Psoas muscle (tissue), 8 donors: ENCODE data around the gene PIR. TPM values are rescaled to one million over a fixed set of nuclear protein-coding genes. Genes with fewer than 3 reads are reported as not detected.
A peak's percentile ranks its signal among the peaks of the same experiment; 100 is the strongest.

Source experiments
- ATAC-seq, 4 donors: fragments of 200-7000 bp; cut with Tn5 transposase; one replicate each; pipeline ENCODE4 v1.9.1; 2020; ENCODE audit warnings: moderate library complexity in 3 of 4, mild to moderate bottlenecking in 2 of 4
- DNase-seq, 2 donors: peaks; one replicate each; pipeline ENCODE4 v3.0.0-alpha.2; 2020
- H3K27ac ChIP-seq: fragments of 200-600 bp; one replicate; pipeline ENCODE4 v1.8.0; 2022
- H3K27me3 ChIP-seq, 3 donors: fragments of 200-600 bp in 1 of 3; one replicate each; pipeline versions ENCODE4 v1.6.1 to v1.8.0; 2013 to 2022; ENCODE audit warnings: low read length in 2 of 3, mild to moderate bottlenecking in 2 of 3, moderate library complexity in 1 of 3; ENCODE audit not compliant: insufficient read depth in 3 of 3
- H3K36me3 ChIP-seq, 2 donors: fragments of 200-600 bp in 1 of 2; one replicate each; pipeline versions ENCODE4 v1.6.1 to v1.8.0; 2013 to 2022; ENCODE audit warnings: low read depth in 1 of 2, mild to moderate bottlenecking in 1 of 2, moderate library complexity in 1 of 2; ENCODE audit not compliant: insufficient read depth in 1 of 2
- H3K4me1 ChIP-seq: fragments of 200-600 bp; one replicate; pipeline ENCODE4 v1.8.0; 2022
- H3K4me3 ChIP-seq: fragments of 200-600 bp; one replicate; pipeline ENCODE4 v1.8.0; 2022; ENCODE audit warnings: mild to moderate bottlenecking
- H3K9me3 ChIP-seq: fragments of 200-600 bp; one replicate; pipeline ENCODE4 v1.8.0; 2022
- CTCF ChIP-seq: fragments of 200-600 bp; IDR thresholded peaks from one replicate; pipeline ENCODE4 v1.8.0; 2022; ENCODE audit warnings: antibody characterized with exemption
- WGBS, 3 donors: extraction: QIAGEN DNeasy Blood & Tissue Kit; methylation state at CpG; one replicate each; pipeline versions ENCODE4 v1.1.6 to v1.1.7; 2013; 5-methylcytosine and 5-hydroxymethylcytosine counted together
- intact Hi-C, 2 donors: fragments of 100-400 bp; cut with DNase I; formaldehyde crosslinking; loops; one replicate each; pipeline versions ENCODE4 v1.11.0 to v1.14.2; 2022
- polyA plus RNA-seq, 3 donors: library from polyadenylated mRNA; stranded (reverse); fragments of 200-250 nt; gene quantifications; one replicate each; pipeline ENCODE4 v1.2.3, GENCODE V29; 2013
- total RNA-seq, 4 donors: library from RNA; stranded (reverse); fragmentation: NEBNext Ultra II Directional in 2 of 4; extraction: Animal tissue kit (Norgen Biotek cat#: 25700) in 2 of 4; gene quantifications; one replicate each; pipeline versions ENCODE4 v1.2.1 to v1.2.4, GENCODE V29; 2021 to 2023
- donor health status: healthy with polysubstance abuse.
- donor health status: DM: no; HTN: no; CAD: no; lungs with moderate emphysema.
- donor health status: Bipolar disorder and iron deficiency.
- donor health status: healthy.
- donor health status: DM: yes; HTN: yes; CAD: no.
- donor health status: DM: no; HTN: no; CAD: no.
- donor health status: DM: no; HTN: no; CAD: no.
- donor health status: DM: yes; HTN: yes; CAD: no.

Gene PIR
- total and polyA plus RNA-seq, 7 donors: 9.6 to 25.1 (median 14.3) TPM

GRCh38 chrX:15405846-15406245 lies 87.3 kb downstream of the PIR start:
- no peaks in the 10 kb centered on the region for H3K9me3 ChIP-seq
- ATAC-seq (peak in 1 of 4 donors; percentile 44), DNase-seq (no peak)
- H3K4me3 ChIP-seq: no peak overlapping the region
- WGBS, 3 donors: 54 to 71% (median 67%) methylated on average over 2 to 3 of the region's 3 CpGs
- TF ChIP-seq CTCF: no peak
- H3K27ac ChIP-seq: no peak overlapping the region
- H3K27me3 ChIP-seq: no peaks in the 10 kb centered on the region
- intact Hi-C loops: no loop called here
- H3K4me1 ChIP-seq: no peaks in the 10 kb centered on the region
- H3K36me3 ChIP-seq: peaks cover 0 to 27% of the 10 kb centered on the region in 2 donors

GRCh38 chrX:15404401-15405096 lies 88.6 kb downstream of the PIR start:
- peak; percentile 39 to 59 for DNase-seq
- peaks cover 0 to 27% of the 10 kb centered on the region in 2 donors for H3K36me3 ChIP-seq
- H3K27ac ChIP-seq: no peak overlapping the region
- H3K4me1 ChIP-seq: no peaks in the 10 kb centered on the region
- no peaks in the 10 kb centered on the region for H3K27me3 ChIP-seq
- no peak for TF ChIP-seq CTCF
- 54 to 58% (median 56%) methylated on average over 7 of the region's 7 CpGs for WGBS, 3 donors
- intact Hi-C loops: no loop called here
- no peak overlapping the region for H3K4me3 ChIP-seq
- peak in 3 of 4 donors; percentile 50 to 72 (median 68) for ATAC-seq
- no peaks in the 10 kb centered on the region for H3K9me3 ChIP-seq

GRCh38 chrX:15401378-15401777 lies 91.8 kb downstream of the PIR start:
- TF ChIP-seq CTCF: no peak
- Histone ChIP-seq H3K4me3 (no peak overlapping the region), H3K27me3 (no peaks in the 10 kb centered on the region), H3K9me3 (no peaks in the 10 kb centered on the region), H3K4me1 (no peaks in the 10 kb centered on the region), H3K27ac (no peak overlapping the region), H3K36me3 (peaks cover 0 to 11% of the 10 kb centered on the region in 2 donors)
- intact Hi-C loops: no loop called here
- ATAC-seq: no peak
- DNase-seq: no peak
- WGBS, 3 donors: 37 to 45% (median 40%) methylated on average over 2 of the region's 2 CpGs

GRCh38 chrX:15399962-15400391 lies 93.2 kb downstream of the PIR start:
- intact Hi-C loops: no loop called here
- ATAC-seq: no peak
- Histone ChIP-seq H3K4me1 (no peaks in the 10 kb centered on the region), H3K36me3 (peaks cover 0 to 12% of the 10 kb centered on the region in 2 donors), H3K9me3 (no peaks in the 10 kb centered on the region), H3K27ac (no peak overlapping the region), H3K4me3 (no peak overlapping the region), H3K27me3 (no peaks in the 10 kb centered on the region)
- WGBS, 3 donors: 40 to 61% (median 45%) methylated on average over 3 of the region's 3 CpGs
- TF ChIP-seq CTCF: no peak
- DNase-seq: no peak

GRCh38 chrX:15398874-15399273 lies 94.3 kb downstream of the PIR start:
- Histone ChIP-seq H3K27ac (no peak overlapping the region), H3K9me3 (no peaks in the 10 kb centered on the region), H3K4me1 (no peaks in the 10 kb centered on the region), H3K36me3 (peaks cover 0 to 20% of the 10 kb centered on the region in 2 donors), H3K4me3 (no peak overlapping the region), H3K27me3 (peaks cover 0 to 3% (median 0%) of the 10 kb centered on the region in 3 donors)
- no peak for TF ChIP-seq CTCF
- intact Hi-C loops: no loop called here
- no peak for DNase-seq
- no peak for ATAC-seq
